OCI-LY7 (cell line): ENCODE measurements around the gene SOWAHA.

Source experiments
- EZH2phosphoT487 ChIP-seq: fragments of 200-600 bp; sonication (generic); IDR thresholded peaks from 2 replicates; pipeline ENCODE4 v1.6.1; 2018; ENCODE audit warnings: low read depth, borderline replicate concordance, mild to moderate bottlenecking, mixed run types, antibody characterized with exemption, low read length, moderate library complexity, mixed read lengths
- TF ChIP-seq, protein P1 (sequence below): fragments of 200-600 bp; sonication (generic); conservative IDR thresholded peaks from 2 replicates; pipeline ENCODE4 v1.5.1; 2014; ENCODE audit warnings: mild to moderate bottlenecking, antibody characterized with exemption, low read length, moderate library complexity, mixed read lengths

DNA sequence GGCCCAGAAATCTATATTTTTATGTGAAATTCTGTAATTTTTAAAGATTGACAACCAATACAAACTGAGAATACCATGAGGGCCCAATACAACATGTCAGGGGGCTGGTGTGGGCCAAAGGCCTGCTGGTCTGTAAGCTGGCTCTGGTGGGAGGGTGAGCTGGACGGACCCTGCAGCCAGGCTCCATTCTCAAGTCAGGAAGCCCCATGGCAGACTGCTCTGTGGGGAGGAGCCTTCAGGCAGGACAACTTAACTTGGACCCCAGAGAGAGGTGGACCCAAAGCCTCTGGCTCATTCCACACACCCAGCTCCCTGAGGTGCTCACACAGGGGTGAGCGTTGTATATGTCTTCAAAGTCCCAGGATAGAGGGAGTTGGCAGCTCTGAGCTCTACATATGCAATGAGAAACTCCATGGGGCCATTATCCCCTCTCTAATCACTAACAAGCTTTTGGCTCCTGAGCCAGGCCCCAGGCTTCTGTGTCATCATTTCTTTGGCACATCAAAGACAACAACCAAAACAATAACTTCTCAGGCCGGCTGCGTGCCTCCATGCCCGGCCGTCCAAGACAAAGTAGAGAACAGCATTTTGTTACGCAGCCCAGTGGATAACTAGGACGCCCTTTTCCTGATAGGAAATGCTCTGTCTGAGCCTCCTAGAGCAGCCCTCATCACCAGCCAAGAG lies 42.5 kb upstream of the SOWAHA start:
- TF ChIP-seq, protein P1, sequence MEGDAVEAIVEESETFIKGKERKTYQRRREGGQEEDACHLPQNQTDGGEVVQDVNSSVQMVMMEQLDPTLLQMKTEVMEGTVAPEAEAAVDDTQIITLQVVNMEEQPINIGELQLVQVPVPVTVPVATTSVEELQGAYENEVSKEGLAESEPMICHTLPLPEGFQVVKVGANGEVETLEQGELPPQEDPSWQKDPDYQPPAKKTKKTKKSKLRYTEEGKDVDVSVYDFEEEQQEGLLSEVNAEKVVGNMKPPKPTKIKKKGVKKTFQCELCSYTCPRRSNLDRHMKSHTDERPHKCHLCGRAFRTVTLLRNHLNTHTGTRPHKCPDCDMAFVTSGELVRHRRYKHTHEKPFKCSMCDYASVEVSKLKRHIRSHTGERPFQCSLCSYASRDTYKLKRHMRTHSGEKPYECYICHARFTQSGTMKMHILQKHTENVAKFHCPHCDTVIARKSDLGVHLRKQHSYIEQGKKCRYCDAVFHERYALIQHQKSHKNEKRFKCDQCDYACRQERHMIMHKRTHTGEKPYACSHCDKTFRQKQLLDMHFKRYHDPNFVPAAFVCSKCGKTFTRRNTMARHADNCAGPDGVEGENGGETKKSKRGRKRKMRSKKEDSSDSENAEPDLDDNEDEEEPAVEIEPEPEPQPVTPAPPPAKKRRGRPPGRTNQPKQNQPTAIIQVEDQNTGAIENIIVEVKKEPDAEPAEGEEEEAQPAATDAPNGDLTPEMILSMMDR = no peak
- TF ChIP-seq EZH2phosphoT487 = no peak
